Measurements from ENCODE around the gene EFNB2. TPM values are rescaled to one million over a fixed set of nuclear protein-coding genes. Genes with fewer than 3 reads are reported as not detected.

EFNB2 gene
- total RNA-seq, 1 experiment from 2014 or later: 16.4 TPM

GRCh38 chr13:106521095-106521799, 14.2 kb downstream of the EFNB2 start:
- Histone ChIP-seq H3K4me3 (ENCODE audit: low read length) (peak overlapping the region; percentile 34), H3K9me2 (replicated peaks; ENCODE audit: low read length) (no peaks in the 10 kb centered on the region), H2AFZ (ENCODE audit: low read length) (no peak overlapping the region), H3K9me3 (ENCODE audit: low read length) (no peaks in the 10 kb centered on the region), H3K36me3 (ENCODE audit: low read depth, low read length) (0 out of 2 replicates have a peak, but pooled peaks cover 3% of the 10 kb centered on the region), H3F3A (ENCODE audit: low read length, unreplicated experiment) (no peaks in the 10 kb centered on the region), H4K20me1 (ENCODE audit: low read length) (peaks cover 25% of the 10 kb centered on the region; the same call in 1 of the 2 replicates), H3K9ac (ENCODE audit: low read length) (no peak overlapping the region), H3K27me3 (ENCODE audit: low read length) (no peaks in the 10 kb centered on the region), H3K27ac (ENCODE audit: low read length) (peak overlapping the region; percentile 64), H3K79me2 (ENCODE audit: low read length) (peaks cover 98% of the 10 kb centered on the region), H3K4me1 (ENCODE audit: insufficient read depth, low read length) (peaks cover 43% of the 10 kb centered on the region), H3K4me2 (ENCODE audit: low read length) (peak overlapping the region; percentile 74)
- no TSS peak for BruUV-seq (replicated peaks)
- ATAC-seq: peak; percentile 46
- ChIA-PET CTCF (no interaction called here), POLR2A (ENCODE audit: unreplicated experiment) (no interaction called here)
- intact Hi-C loops (cut with micrococcal nuclease): loop anchor here (1.0 kb wide), 1 partner anchor 392 kb away; no protein-coding TSS in a partner anchor
- TF ChIP-seq EZH2 (IDR thresholded peaks at IDR 0.05; ENCODE audit: low read length, unreplicated experiment) (no peak), CTCF (conservative IDR thresholded peaks at IDR 0.05; ENCODE audit: low read depth, low read length) (no peak), EZH2phosphoT487 (IDR thresholded peaks at IDR 0.05; ENCODE audit: borderline replicate concordance, low read length) (no peak)
- peak; percentile 66 for DNase-seq

- intact Hi-C loops (cut with micrococcal nuclease): loop anchor here (1.0 kb wide), 1 partner anchor 391 kb away; no protein-coding TSS in a partner anchor
- Histone ChIP-seq H3K9me2 (replicated peaks; ENCODE audit: low read length) (no peaks in the 10 kb centered on the region), H4K20me1 (ENCODE audit: low read length) (peaks cover 23% of the 10 kb centered on the region; the same call in 1 of the 2 replicates), H3K27ac (ENCODE audit: low read length) (peak overlapping the region; percentile 64), H3K4me1 (ENCODE audit: insufficient read depth, low read length) (peaks cover 43% of the 10 kb centered on the region), H2AFZ (ENCODE audit: low read length) (no peak overlapping the region), H3K27me3 (ENCODE audit: low read length) (no peaks in the 10 kb centered on the region), H3K36me3 (ENCODE audit: low read depth, low read length) (0 out of 2 replicates have a peak, but pooled peaks cover 3% of the 10 kb centered on the region), H3K9me3 (ENCODE audit: low read length) (no peaks in the 10 kb centered on the region), H3K9ac (ENCODE audit: low read length) (no peak overlapping the region), H3F3A (ENCODE audit: low read length, unreplicated experiment) (no peaks in the 10 kb centered on the region), H3K79me2 (ENCODE audit: low read length) (peaks cover 98% of the 10 kb centered on the region), H3K4me3 (ENCODE audit: low read length) (peak overlapping the region; percentile 34; the same call in 1 of the 2 replicates), H3K4me2 (ENCODE audit: low read length) (peak overlapping the region; percentile 74)
- BruUV-seq (replicated peaks): no TSS peak
- ChIA-PET CTCF (no interaction called here), POLR2A (ENCODE audit: unreplicated experiment) (no interaction called here)
- ATAC-seq (no peak), DNase-seq (peak; percentile 16)
- TF ChIP-seq EZH2phosphoT487 (IDR thresholded peaks at IDR 0.05; ENCODE audit: borderline replicate concordance, low read length) (no peak), CTCF (conservative IDR thresholded peaks at IDR 0.05; ENCODE audit: low read depth, low read length) (peak; percentile 46; the same call in 1 of the 2 replicates), EZH2 (IDR thresholded peaks at IDR 0.05; ENCODE audit: low read length, unreplicated experiment) (no peak)
Measured at GRCh38 chr13:106520251-106521054, 15.0 kb downstream of the EFNB2 start.
